LNCAP (cell line): ENCODE data around the gene CASP10.

Experiments used
- TF ChIP-seq, protein P1 (sequence below): fragments of 450-650 bp; IDR thresholded peaks from 2 replicates; pipeline ENCODE4 v1.5.1; 2017; ENCODE audit warnings: mild to moderate bottlenecking

CASP10 gene

DNA sequence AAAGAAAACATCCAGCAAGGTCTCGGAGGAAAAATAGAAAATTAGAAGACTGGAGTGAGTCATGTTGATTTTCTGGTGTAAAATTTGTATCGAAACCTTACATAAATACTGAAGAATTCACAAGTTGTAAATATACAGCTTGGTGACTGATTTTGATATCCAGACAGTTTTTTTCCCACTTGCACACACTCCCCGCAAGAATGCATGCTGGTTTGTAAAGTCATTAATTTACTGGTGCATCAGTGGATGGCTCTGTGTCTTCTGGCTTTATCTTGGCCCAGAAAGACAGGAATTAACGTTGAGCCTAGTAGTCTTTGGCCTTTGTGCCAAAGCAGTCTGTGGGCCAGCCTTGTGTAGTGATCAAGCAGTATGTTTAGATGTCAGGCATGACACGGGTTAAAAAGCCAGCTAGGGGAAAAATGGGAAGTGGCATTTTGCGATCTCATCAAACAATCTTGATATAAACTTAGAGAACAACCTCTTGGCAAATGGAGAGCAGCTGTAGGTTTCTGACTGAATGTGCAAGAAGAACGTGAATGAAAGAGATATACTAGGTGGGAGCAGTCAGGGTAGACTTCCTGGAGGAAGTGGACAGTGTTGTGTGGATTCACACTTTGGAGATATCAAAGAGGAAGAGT is 54.7 kb downstream of the CASP10 start:
- TF ChIP-seq, protein P1, sequence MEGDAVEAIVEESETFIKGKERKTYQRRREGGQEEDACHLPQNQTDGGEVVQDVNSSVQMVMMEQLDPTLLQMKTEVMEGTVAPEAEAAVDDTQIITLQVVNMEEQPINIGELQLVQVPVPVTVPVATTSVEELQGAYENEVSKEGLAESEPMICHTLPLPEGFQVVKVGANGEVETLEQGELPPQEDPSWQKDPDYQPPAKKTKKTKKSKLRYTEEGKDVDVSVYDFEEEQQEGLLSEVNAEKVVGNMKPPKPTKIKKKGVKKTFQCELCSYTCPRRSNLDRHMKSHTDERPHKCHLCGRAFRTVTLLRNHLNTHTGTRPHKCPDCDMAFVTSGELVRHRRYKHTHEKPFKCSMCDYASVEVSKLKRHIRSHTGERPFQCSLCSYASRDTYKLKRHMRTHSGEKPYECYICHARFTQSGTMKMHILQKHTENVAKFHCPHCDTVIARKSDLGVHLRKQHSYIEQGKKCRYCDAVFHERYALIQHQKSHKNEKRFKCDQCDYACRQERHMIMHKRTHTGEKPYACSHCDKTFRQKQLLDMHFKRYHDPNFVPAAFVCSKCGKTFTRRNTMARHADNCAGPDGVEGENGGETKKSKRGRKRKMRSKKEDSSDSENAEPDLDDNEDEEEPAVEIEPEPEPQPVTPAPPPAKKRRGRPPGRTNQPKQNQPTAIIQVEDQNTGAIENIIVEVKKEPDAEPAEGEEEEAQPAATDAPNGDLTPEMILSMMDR, result no peak

DNA sequence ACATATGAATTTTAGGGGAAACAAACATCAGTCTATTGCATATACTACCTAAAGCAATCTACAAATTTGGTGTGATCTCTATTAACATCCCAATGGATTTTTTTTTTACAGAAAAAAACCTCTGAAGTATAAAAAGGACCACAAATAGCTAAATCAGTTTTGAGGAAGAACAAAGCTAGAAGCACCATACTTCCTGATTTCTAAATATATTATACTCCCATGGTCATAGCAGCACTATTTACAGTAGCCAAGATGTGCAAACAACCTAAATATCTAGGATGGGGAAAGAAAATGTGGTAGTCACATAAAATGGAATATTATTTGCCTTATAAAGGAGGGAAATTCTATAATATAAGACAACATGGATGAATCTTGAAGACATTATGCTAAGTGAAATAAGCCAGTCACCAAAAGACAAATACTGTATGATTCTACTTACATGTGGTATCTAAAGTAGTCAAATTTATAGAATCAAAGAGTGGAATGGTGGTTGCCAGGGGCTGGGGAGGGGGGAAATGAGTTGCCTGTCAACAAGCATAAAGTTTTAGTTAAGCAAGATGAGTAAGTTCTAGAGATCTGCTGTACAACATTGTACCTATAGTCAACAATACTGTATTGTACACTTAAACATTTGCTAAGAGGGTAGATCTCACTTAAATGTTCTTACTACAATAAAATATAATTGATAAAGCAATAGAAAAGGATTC is 59.8 kb downstream of the CASP10 start:
- TF ChIP-seq, protein P1, result no peak

DNA sequence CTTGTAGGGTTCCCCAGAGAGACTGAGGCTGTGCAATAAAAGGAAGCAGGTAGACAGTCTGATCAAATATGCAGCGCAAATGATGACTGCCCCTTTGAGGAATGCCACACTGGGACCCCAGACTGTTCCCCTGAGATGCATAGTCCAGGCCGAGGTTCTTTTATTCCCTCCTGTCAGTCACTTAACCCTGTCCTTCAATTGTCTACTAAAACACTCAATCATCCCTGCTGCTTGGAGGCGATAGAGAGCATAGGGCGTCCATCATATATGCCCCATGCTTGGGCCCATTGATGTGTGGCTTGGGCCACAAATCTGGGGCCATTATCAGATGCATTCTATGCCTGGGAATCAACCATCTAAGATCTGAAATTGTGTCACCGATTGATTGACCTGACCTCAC is 61.9 kb downstream of the CASP10 start:
- TF ChIP-seq, protein P1, result no peak

DNA sequence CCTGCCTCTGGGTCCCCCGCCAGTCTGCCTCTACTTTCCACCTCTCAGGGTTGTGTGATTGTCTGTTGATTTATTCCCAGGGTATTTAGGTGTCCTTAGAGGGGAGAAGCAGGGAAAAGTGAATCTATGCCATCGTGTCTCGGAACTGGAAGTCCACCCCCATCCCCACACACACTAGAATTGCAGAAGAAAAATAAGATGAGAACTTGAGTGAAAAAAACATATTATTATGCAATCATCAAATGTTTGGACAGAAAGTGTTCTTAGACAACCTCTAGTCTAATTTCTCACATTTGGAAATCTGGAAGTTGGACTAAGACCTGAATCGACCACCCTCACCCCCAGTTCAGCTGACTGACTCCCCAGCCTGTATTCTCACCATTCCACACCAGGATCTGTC is 63.3 kb downstream of the CASP10 start:
- TF ChIP-seq, protein P1, result no peak

DNA sequence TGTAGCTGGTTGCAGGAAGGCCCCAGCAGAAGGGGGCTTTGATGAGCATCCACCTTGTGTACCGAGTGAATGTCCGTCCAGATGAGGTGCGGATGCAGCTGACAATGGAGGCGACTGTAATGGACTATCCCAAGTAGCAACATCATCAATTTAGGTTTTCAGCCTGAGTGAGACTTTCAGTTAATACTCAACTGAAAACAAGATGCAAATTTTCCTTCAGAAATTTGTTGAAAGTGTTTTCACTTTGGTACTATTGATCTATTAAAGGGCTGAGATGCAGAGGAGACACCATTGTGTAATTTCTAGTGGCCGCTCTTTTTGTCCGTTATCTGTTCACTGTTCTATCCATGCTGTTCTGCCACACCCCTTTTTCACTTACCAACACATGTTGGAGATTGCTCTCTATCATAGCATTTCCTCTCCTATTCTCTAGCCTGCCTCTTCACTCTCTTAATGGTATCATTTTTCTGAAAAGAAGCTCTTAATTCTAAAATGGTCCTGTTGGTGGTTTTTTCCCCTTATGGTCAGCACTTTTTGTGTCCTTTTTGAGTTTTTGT is 65.4 kb downstream of the CASP10 start:
- TF ChIP-seq, protein P1, result no peak

DNA sequence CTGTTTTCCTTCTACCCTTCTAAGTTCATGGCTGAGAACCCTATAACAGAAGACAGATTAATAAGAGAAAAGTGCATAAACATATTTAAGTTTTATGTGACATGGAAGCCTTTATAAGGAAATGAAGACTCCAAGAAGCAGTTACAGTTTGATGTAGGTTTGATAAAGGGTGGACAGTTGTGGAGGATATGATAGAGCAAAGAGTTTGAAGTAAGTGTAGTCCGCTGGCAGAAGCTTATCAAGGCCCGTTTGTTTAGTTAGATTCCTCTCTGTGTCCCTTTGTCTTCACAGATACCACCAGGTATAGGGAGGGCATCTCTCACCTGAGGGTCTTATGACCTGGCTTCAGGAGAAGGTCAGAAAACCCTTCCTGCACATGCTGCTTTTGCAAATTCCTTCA is 66.9 kb downstream of the CASP10 start:
- TF ChIP-seq, protein P1, result no peak

DNA sequence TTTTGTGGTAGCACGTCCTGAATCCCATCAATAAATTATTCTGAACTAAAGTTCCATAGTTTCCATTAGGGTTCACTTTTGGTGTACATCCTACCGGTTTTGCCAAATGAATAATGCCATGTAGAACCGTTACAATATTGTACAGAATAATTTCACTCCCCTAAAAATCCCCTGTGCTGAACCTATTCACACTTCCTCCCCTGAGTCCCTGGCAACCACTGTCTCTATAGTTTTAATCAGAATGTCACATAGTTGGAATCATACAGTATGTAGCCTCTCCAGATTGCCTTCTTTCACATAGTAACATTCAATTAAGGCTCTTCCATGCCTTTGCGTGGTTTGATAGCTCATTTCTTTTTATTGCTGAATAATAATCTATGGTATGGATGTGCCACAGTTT is 67.8 kb downstream of the CASP10 start:
- TF ChIP-seq, protein P1, result no peak
